Neuronal stem cell (in vitro differentiated cells): Measurements from ENCODE around the gene PNPLA7.

ENCODE experiments used
- DNase-seq: peaks from one replicate; pipeline ENCODE4 v3.0.0-alpha.2; 2013; ENCODE audit warnings: low spot score
- H2AFZ ChIP-seq: one replicate; pipeline ENCODE4 v1.6.1; 2013; ENCODE audit warnings: mild to moderate bottlenecking, low read length, inconsistent platforms
- H2AK5ac ChIP-seq: 2 replicates; pipeline ENCODE4 v1.6.1; 2013; ENCODE audit warnings: low read depth, mild to moderate bottlenecking, inconsistent platforms, low read length, moderate library complexity, mixed read lengths
- H2BK120ac ChIP-seq: 2 replicates; pipeline ENCODE4 v1.6.1; 2013; ENCODE audit warnings: low read depth, mild to moderate bottlenecking, inconsistent platforms, low read length, moderate library complexity, mixed read lengths
- H2BK12ac ChIP-seq: one replicate; pipeline ENCODE4 v1.6.1; 2013; ENCODE audit warnings: low read length, inconsistent platforms
- H2BK15ac ChIP-seq: 2 replicates; pipeline ENCODE4 v1.6.1; 2013; ENCODE audit warnings: mild to moderate bottlenecking, low read length, inconsistent platforms, mixed read lengths
- H2BK5ac ChIP-seq: one replicate; pipeline ENCODE4 v1.6.1; 2013; ENCODE audit warnings: inconsistent platforms, mild to moderate bottlenecking, low read length, moderate library complexity
- H3K14ac ChIP-seq: one replicate; pipeline ENCODE4 v1.6.1; 2013; ENCODE audit warnings: low read length, inconsistent platforms
- H3K18ac ChIP-seq: 2 replicates; pipeline ENCODE4 v1.6.1; 2013; ENCODE audit warnings: low read length, inconsistent platforms
- H3K23ac ChIP-seq: 2 replicates; pipeline ENCODE4 v1.6.1; 2013; ENCODE audit warnings: low read depth, mild to moderate bottlenecking, mixed read lengths, low read length, inconsistent platforms; ENCODE audit not compliant: poor library complexity
- H3K27ac ChIP-seq: replicated peaks from 3 replicates; pipeline ENCODE4 v1.5.1; 2013; ENCODE audit warnings: low read length, inconsistent platforms
- H3K27me3 ChIP-seq, 3 experiments: 2 replicates each; pipeline ENCODE4 v1.6.1; 2013; ENCODE audit warnings: low read length in 3 of 3, mild to moderate bottlenecking in 2 of 3, inconsistent platforms in 1 of 3, low read depth in 1 of 3, mixed read lengths in 1 of 3, moderate library complexity in 1 of 3; ENCODE audit not compliant: control insufficient read depth in 3 of 3, insufficient read depth in 3 of 3
- H3K36me3 ChIP-seq, 2 donors: replicated peaks in 1 of 2; 2 replicates each; pipeline ENCODE4 v1.6.1; 2013; ENCODE audit warnings: low read length in 2 of 2; ENCODE audit not compliant: control insufficient read depth in 2 of 2, insufficient read depth in 2 of 2
- H3K4ac ChIP-seq: 2 replicates; pipeline ENCODE4 v1.6.1; 2013; ENCODE audit warnings: inconsistent platforms, mild to moderate bottlenecking, low read length, moderate library complexity
- H3K4me1 ChIP-seq, 2 donors: 1 replicate in 1 of 2; 2 replicates in 1 of 2; pipeline ENCODE4 v1.6.1; 2013; ENCODE audit warnings: low read length in 2 of 2, low read depth in 1 of 2; ENCODE audit not compliant: control insufficient read depth in 2 of 2, insufficient read depth in 1 of 2
- H3K4me2 ChIP-seq: one replicate; pipeline ENCODE4 v1.6.1; 2013; ENCODE audit warnings: mild to moderate bottlenecking, low read length, inconsistent platforms; ENCODE audit not compliant: insufficient read depth, poor library complexity, severe bottlenecking
- H3K4me3 ChIP-seq, 2 donors: 2 replicates each; pipeline ENCODE4 v1.5.1; 2013; ENCODE audit warnings: low read length in 2 of 2, mild to moderate bottlenecking in 2 of 2, inconsistent platforms in 1 of 2, moderate library complexity in 1 of 2
- H3K79me1 ChIP-seq: one replicate; pipeline ENCODE4 v1.6.1; 2013; ENCODE audit warnings: low read depth, mild to moderate bottlenecking, inconsistent platforms, low read length, moderate library complexity
- H3K9ac ChIP-seq: one replicate; pipeline ENCODE4 v1.6.1; 2013; ENCODE audit warnings: mild to moderate bottlenecking, low read depth, low read length, inconsistent platforms; ENCODE audit not compliant: poor library complexity
- H3K9me3 ChIP-seq, 2 donors: replicated peaks in 1 of 2; 2 replicates each; pipeline versions ENCODE3 to v1.6.1; 2013; ENCODE audit warnings: low read length in 2 of 2, mild to moderate bottlenecking in 2 of 2, inconsistent platforms in 1 of 2, low read depth in 1 of 2, mixed read lengths in 1 of 2, moderate library complexity in 1 of 2; ENCODE audit not compliant: control insufficient read depth in 2 of 2, insufficient read depth in 1 of 2
- H4K8ac ChIP-seq: one replicate; pipeline ENCODE4 v1.6.1; 2013; ENCODE audit warnings: low read depth, mild to moderate bottlenecking, inconsistent platforms, low read length, moderate library complexity
- H4K91ac ChIP-seq: one replicate; pipeline ENCODE4 v1.6.1; 2013; ENCODE audit warnings: low read length, low read depth, mild to moderate bottlenecking, inconsistent platforms; ENCODE audit not compliant: poor library complexity
- WGBS, 2 donors: extraction: QIAGEN DNeasy Blood & Tissue Kit; methylation state at CpG; one replicate each; pipeline ENCODE4 v1.1.7; 2013; ENCODE audit warnings: missing lambda C conversion rate in 2 of 2, mixed read lengths in 1 of 2; ENCODE audit not compliant: insufficient read length in 2 of 2, insufficient replicate concordance in 1 of 2; ENCODE audit errors: extremely low coverage in 2 of 2; 5-methylcytosine and 5-hydroxymethylcytosine counted together

Gene PNPLA7

GRCh38 chr9:137496601-137497375, 53.4 kb downstream of the PNPLA7 start:
- H3K4me2 ChIP-seq: no peak overlapping the region
- peak overlapping the region; percentile 76 for H3K4ac ChIP-seq
- no peaks in the 10 kb centered on the region for H3K27me3 ChIP-seq
- no peak overlapping the region for H3K4me3 ChIP-seq
- no peak overlapping the region for H2BK120ac ChIP-seq
- H3K23ac ChIP-seq: no peak overlapping the region
- H2BK5ac ChIP-seq: no peak overlapping the region
- no peak overlapping the region for H3K9ac ChIP-seq
- H2AFZ ChIP-seq: no peak overlapping the region
- H3K79me1 ChIP-seq: no peaks in the 10 kb centered on the region
- peak overlapping the region; percentile 38 for H3K18ac ChIP-seq
- no CpG with 5 or more reads among the region's 27 CpGs for WGBS, 2 donors
- H3K27ac ChIP-seq: no peak overlapping the region
- no peak overlapping the region for H2BK15ac ChIP-seq
- no peak overlapping the region for H4K91ac ChIP-seq
- peak overlapping the region; percentile 28 for H2AK5ac ChIP-seq
- no peak overlapping the region for H4K8ac ChIP-seq
- peak overlapping the region; percentile 94 for H3K14ac ChIP-seq
- no peak overlapping the region for H2BK12ac ChIP-seq
- peaks cover 3 to 11% of the 10 kb centered on the region in 2 donors for H3K9me3 ChIP-seq
- H3K36me3 ChIP-seq: no peaks in the 10 kb centered on the region
- DNase-seq: no peak
- H3K4me1 ChIP-seq: no peaks in the 10 kb centered on the region

DNA sequence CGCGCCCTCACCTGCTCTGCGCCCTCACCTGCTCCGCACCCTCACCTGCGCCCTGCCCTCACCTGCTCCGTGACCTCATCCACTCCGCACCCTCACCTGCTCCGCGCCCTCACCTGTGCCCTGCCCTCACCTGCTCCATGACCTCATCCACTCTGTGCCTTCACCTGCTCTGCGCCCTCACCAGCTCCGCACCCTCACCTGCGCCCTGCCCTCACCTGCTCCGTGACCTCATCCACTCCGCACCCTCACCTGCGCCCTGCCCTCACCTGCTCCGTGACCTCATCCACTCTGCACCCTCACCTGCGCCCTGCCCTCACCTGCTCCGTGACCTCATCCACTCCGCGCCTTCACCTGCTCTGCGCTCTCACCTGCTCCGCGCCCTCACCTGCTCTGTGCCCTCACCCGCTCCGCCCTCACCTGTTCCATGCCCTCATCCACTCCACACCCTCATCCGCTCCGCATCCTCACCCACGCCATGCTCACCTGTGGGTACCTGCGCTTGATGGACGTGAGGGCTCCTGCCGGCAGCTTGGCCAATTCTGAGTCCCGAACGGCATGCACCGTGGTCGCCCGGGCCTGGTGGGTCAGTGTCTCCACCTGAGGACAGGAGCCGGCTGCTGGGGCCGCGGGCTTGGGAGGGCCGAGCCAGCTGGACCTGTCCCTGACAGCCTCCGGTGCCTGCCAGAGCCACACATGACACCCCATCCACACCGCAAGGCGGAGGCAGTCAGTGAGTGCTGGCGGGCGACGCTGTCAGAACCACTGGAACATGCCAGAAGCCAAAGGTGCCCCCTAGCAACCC, 55.5 kb downstream of the PNPLA7 start:
- no peaks in the 10 kb centered on the region for H3K27me3 ChIP-seq
- no peak for DNase-seq
- peak overlapping the region in 1 of 2 donors; percentile 47 for H3K4me3 ChIP-seq
- H3K79me1 ChIP-seq: no peaks in the 10 kb centered on the region
- H3K18ac ChIP-seq: peak overlapping the region; percentile 19
- no peak overlapping the region for H2BK120ac ChIP-seq
- peaks cover 3 to 8% of the 10 kb centered on the region in 2 donors for H3K9me3 ChIP-seq
- H3K14ac ChIP-seq: peak overlapping the region; percentile 94
- no peak overlapping the region for H2AFZ ChIP-seq
- H3K9ac ChIP-seq: no peak overlapping the region
- H2AK5ac ChIP-seq: peak overlapping the region; percentile 75
- no peaks in the 10 kb centered on the region for H3K4me1 ChIP-seq
- peak overlapping the region; percentile 58 for H2BK12ac ChIP-seq
- no peak overlapping the region for H3K4me2 ChIP-seq
- H3K27ac ChIP-seq: no peak overlapping the region
- H2BK15ac ChIP-seq: peak overlapping the region; percentile 43
- H3K4ac ChIP-seq: no peak overlapping the region
- no peaks in the 10 kb centered on the region for H3K36me3 ChIP-seq
- H4K91ac ChIP-seq: no peak overlapping the region
- no CpG with 5 or more reads among the region's 46 CpGs for WGBS, 2 donors
- peak overlapping the region; percentile 65 for H3K23ac ChIP-seq
- no peak overlapping the region for H2BK5ac ChIP-seq
- H4K8ac ChIP-seq: peak overlapping the region; percentile 82

DNA sequence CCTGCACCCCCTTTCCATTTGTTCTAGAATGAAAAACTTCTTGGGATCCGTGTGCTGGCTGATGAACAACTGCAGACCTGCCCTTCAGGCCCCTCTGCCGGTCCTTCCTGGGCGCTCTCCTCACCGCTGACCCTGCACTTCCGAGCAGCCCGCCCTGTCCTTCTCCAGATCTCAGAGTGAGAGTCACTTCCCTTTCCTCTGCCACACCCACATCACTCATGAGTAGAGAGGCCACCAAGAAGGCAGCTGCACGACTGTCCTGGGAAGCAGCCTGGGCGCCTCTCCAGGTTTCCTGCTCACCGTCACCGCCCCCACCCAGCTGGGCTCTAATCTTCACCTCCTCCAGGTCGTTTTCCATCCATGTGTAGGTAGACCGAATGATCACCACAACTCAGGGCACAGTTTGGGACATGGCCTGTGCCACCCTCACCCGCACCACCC, 56.1 kb downstream of the PNPLA7 start:
- no peak overlapping the region for H3K14ac ChIP-seq
- WGBS, 2 donors: no CpG with 5 or more reads among the region's 13 CpGs
- peak overlapping the region; percentile 17 for H2BK120ac ChIP-seq
- H3K79me1 ChIP-seq: no peaks in the 10 kb centered on the region
- no peak overlapping the region for H4K91ac ChIP-seq
- peak overlapping the region; percentile 65 for H3K23ac ChIP-seq
- H3K4ac ChIP-seq: no peak overlapping the region
- no peak overlapping the region for H3K9ac ChIP-seq
- H2AFZ ChIP-seq: no peak overlapping the region
- no peak overlapping the region for H3K18ac ChIP-seq
- no peak overlapping the region for H2BK5ac ChIP-seq
- no peaks in the 10 kb centered on the region for H3K27me3 ChIP-seq
- H3K9me3 ChIP-seq: peaks cover 3 to 7% of the 10 kb centered on the region in 2 donors
- H3K27ac ChIP-seq: no peak overlapping the region
- no peak overlapping the region for H2BK12ac ChIP-seq
- H3K4me2 ChIP-seq: no peak overlapping the region
- H2AK5ac ChIP-seq: no peak overlapping the region
- DNase-seq: no peak
- H3K4me1 ChIP-seq: no peaks in the 10 kb centered on the region
- peak overlapping the region in 1 of 2 donors; percentile 47 for H3K4me3 ChIP-seq
- no peak overlapping the region for H4K8ac ChIP-seq
- H2BK15ac ChIP-seq: no peak overlapping the region
- no peaks in the 10 kb centered on the region for H3K36me3 ChIP-seq
